SKM-1 treated with dmso at 0.1 percent for 144 hours (cell line): ENCODE data around the gene DERL2.

ENCODE experiments used
- DNase-seq: peaks from one replicate; lab custom pipeline; 2025; ENCODE audit not compliant: unreplicated experiment; lab: John Stamatoyannopoulos, UW

The DERL2 gene

DNA sequence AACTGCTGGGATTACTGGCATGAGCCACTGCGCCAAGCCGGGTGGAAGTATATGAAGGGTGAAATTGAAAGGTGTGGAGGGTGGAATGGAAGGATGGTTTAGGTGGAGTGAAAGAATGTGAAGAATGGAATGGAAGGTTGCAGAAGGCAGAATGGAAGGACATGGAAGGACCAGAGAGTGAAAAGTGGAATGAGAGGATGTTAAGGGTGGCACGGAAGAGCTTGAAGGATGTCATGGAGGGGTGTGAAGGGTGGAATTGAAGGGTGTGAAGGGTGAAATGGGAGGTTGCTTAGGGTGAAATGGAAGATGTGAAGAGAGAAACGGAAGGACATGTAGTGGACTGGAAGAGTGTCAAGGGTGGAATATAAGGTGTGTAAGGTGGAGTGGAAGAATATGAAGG, 16.6 kb upstream of the DERL2 start:
- no peak for DNase-seq

DNA sequence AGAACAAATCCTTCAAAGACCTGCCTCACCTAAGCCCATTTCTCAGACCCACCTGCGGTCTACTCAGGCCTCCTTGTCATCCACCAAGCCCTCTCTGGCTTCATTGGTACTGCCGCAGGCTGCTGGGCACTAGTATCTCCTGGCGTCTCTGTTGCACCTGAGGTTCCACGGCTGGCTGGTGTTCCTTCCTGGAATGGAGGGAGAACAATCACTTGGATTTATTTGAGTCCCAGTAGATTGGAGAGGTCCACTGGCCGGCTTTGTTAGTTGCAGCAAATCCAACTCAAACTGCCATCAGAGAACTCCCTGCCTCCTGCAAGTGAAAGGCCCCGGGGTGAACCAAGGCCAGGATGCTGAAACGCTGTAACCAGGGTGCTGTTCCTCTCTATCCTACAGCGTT, 15.7 kb upstream of the DERL2 start:
- no peak for DNase-seq

DNA sequence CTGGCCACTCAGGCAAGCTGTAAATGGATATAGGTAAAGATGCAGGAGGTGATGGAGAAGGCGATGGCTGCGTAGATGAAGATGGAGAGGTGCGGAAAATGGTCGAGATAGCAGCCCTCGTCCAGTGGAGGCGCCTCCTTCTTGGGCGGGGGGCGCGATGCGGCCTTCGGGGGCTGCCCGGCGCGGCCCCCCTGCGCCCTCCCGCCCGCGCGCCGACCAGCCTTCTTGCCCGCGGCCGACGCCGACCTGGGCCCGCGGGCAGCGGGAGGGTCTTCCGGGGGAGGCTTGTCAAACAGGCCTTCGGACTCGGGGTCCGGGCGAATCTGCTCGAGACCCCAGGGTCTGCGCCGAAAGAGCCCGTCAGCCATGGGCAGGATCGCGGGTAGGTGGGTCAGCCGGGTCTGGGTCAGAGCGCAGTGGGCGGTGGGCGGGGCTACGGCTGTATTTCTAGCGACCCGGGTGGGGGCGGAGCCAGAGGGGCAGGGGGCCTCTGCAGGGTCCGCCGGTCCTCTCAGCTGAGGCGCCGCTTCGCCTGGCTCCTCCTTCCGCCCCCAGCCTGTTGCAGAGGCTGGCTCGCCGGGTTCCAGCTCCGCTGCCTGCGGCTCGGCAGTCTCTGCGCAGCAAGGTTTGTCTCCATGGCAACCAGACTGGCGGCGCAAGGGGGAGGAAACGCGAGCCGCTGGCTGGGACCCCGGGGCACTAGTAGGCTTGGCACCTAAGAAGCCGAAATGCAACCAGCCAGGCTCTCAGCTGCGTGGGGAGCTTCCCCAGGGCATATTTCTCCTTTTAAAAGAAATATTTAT, 14.8 kb upstream of the DERL2 start:
- DNase-seq = no peak

DNA sequence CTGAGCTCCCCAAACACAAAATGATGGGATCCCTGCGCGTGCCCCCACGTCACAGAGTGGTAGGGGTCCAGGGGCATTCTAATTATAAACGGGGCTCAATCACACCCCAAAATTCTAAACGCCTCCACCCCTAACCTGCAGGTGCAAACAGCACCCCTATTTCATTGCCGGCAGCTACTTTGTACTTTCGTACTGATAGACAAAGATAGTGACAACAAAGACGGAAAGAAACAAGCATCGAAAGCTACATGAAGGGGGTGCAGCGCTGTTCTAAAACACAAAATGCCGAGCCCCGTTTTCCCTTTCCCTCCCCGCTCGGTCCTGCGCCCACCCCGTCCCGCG, 14.2 kb upstream of the DERL2 start:
- DNase-seq = no peak

DNA sequence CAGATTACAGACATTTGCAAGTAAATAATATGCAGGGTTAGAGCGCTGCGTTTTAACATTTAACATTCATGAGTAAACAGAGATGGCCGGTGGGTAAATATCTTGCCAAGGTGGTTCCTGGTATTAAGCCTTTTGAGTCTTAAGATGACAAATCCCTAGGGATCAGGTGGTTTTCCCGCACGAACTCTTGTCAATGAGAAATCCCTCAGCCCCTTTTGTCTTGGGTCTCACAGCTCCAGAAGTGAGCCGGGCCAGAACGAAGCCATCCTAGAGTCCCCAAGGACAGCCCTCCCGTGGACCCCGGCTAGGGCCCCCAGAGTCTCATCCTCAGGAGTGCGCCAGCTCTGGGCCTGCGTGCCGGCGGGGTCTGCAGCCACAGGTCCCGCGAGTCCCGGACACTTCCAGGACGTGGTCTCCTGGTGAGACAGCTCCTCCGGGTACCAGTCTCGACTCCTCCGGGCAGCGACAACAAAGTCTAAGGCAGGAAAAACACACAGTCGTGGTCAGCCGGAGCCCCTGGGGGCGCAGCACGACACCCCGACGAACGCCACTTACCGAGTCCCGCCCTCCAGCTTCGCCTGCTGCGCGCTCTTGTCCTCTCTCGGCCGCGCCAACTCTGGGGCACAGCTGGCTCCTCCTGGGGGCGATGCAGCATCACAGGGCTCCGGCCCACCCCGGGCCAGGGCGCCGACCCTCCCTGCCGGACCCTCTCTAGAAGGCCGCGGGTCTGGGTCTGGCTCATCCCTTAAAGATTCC, 13.7 kb upstream of the DERL2 start:
- no peak for DNase-seq

DNA sequence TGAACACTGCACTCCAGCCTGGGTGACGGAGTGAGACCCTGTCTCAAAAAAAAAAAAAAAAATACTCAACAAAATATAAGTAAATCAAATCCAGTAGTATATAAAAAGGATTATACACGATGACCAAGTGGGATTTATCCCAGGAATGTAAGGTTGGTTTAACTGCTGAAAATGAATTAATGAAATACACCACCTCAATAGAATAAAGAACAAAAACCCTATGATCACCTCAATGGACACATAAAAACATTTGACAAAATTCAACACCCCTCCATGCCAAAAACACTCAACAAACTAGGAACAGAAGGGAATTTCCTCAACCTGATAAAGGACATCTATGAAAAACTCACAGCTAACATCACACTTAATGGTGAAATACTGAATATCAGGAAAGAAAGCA, 7.0 kb upstream of the DERL2 start:
- DNase-seq = no peak

DNA sequence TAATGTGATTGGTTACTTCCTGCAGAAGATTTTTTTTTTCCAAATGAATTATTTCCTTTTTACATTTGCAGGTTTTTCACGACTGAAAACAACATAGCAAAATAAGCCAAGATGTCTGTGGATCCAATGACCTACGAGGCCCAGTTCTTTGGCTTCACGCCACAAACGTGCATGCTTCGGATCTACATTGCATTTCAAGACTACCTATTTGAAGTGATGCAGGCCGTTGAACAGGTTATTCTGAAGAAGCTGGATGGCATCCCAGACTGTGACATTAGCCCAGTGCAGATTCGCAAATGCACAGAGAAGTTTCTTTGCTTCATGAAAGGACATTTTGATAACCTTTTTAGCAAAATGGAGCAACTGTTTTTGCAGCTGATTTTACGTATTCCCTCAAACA, 2.8 kb upstream of the DERL2 start:
- no peak for DNase-seq

DNA sequence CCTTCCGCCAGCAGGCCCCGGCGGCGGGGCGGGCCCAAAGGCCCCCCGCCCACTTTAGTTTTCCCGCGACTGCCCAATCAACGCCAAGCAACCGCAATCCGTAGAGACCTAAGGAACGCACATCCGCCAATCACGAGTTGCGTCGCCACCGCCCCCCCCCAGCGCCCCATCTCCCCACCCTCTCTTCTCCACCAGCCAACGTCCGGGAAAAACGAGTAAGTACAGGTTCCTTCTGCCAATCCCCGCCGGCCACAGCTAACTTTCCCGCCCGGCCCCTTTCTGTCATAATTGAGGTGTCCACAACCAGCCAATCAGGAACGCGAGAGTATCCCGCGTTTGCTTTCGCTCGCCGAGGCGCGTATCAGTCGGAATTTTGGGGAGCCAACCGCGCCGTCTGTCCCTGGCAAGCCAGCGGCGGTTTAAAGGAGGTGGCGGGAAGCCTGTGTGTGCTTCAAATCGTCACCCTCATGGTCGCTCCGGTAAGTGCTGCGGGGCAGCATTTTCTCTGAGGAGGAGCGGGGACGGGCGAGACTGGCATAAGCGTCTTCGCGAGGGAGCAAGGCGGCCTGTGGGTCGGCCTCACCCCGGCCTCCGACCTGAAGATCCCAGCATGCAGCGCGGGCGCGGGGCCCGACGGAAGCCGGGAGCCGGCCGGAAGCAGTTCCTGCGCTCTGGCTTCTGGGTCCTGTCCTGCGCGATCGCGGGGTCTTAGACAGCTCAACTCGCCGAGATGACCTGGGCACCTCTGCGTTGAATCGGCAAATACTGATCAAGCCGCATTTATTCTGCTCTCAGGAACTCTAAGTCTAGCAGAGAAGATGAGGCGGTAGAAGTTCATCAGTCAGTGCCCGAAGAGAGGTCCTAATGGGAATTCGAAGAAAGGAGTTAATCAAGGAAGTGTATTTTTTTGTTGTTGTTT, 487 bp upstream of the DERL2 start, which contains the start of gene MIS12:
MIS12 (plus strand) TSS at position 361 of the 919 bp plus-strand sequence. CDS start 2,297 bp downstream, outside the sequence.
- peak; percentile 90 for DNase-seq

DNA sequence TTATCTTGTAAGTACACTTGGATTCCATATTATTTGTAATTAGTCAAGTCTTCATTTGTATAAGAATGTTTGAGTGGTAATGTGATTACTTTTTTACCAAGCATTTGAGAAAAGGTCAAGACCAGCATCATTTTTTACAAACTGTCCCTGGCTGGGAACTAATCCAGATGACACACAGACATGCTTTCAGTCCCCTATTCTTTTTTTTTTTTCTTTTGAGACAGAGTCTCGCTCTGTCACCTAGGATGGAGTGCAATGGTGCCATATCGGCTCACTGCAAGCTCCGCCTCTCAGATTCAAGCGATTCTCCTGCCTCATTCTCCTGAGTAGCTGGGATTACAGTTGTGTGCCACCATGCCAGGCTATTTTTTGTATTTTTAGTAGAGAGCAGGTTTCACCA, 4.5 kb downstream of the DERL2 start:
- DNase-seq = no peak

DNA sequence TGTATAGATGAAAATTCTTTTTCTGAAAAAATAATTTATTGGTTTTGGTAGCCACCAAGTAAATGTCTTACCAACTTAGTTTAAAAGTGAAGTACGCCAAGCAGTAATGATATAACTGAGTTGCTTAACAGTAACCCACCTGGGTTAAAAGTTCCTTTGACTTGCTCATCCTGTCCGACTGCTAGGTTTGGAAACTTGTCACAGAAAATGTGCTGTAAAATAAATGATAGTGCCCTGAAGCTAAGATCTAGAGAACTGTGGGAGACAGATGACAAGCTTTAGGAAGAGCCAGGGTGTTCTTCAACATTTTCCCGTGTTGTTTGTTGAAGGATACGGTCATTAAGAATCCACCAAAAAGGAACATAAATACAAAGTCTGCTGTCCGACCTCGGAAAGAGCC, 5.0 kb downstream of the DERL2 start:
- no peak for DNase-seq

DNA sequence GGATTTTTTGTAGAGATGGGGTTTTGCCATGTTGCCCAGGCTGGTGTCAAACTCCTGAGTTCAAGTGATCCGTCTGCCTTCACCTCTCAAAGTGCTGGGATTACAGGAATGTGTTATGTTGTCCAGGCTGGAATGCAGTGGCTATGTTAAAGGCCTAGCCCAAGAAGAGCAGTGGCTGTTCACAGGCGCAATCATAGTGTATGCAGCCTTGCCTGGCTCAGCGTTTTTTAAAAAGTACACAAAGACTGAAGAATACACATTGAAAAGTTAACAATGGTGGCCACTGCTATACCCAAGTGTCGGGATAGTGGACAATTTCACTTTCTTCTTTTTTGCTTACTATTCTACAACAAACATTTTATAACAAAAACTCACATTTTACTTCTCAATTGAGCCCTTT, 7.0 kb downstream of the DERL2 start:
- no peak for DNase-seq

DNA sequence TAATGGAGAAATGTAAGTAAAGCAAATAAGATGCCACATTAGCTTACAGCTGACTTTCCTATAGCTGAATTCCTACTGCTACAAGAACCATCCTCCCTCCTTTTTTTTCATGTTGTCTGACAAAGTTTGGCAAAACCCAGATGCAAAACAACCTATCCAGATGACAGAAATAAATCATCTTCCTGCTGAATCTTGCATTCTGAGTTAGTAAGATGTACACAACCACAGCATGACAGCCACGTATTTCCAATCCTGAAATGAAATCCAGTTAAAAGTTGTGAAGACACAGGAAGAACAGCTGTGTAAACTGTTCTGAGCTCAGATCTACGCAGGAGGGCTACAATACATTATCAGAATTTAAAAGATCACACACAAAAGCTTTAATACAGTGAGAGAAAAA, 12.1 kb downstream of the DERL2 start:
- no peak for DNase-seq

DNA sequence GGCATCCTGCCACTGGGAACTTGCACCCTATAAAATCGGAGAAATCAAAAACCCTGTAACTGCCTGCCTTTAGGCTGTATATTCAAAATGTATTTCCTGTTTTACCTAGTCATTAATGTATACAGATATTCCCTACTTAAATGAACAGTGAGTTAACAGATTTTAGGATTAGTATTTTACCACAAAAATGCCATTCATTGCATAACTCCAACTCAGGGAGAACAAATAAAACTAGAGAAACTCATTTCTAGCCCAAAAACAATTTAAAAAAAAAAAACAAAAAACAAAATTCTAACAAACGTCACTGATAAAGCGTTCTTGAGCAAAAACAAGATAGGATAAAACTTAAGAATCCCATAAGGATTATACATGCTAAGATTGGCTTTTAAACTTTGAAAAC, 13.5 kb downstream of the DERL2 start:
- DNase-seq = no peak

DNA sequence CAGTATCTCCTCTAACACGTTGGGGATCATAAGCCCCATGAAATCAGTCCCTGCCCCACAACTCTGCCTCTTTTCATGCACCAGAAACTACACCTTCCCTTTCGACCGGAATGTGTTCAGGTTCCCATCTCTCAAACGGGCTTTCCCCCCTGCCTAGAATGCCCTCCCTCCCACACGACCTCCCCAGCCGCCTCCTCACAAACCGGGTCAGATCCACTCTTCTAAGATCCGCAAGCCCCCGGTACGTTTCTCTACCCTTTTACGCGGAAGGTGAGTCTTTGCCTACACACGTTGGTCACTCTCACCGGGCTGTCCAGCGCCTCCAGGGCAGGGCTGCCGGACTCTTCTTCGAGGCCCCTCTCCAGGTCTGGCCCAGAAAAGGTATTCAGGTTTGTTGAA, 17.9 kb downstream of the DERL2 start:
- DNase-seq = no peak

DNA sequence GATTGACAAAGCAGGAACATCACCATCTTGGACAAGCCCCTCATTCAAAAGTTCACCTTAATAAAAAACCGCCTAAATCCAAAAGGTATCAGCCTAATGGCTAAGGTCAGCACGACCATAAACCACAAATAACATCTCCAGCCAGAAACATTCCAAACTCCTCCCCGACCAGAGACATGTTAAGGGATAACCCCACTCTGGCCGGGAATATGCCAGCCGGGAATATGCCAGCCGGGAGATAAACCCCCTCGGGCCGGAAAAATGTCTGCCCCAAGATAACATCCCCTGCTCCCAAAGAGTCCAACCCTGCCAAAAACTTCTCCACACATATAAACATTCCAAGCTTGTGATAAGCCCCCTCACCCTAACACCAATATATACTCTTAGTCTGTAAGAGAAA, 18.6 kb downstream of the DERL2 start:
- no peak for DNase-seq

DNA sequence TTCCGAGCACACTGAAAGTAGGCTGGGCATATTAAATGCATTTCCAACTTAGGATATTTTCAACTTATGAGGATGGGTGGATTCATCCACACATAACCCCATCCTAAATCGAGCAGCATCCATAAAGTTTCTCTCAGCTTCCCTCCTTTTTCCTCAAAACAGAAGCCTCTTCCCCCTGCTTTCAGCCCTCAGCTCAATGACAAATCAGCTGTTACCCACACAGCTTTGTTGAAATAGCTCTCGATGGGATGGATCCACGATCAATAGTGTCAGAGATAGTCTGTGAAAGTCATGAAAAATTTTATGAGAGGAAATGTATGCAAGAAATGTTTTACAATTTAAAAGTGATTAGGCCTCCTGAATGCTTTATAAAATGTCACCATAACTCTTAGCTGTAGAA, 19.7 kb downstream of the DERL2 start:
- DNase-seq = no peak

DNA sequence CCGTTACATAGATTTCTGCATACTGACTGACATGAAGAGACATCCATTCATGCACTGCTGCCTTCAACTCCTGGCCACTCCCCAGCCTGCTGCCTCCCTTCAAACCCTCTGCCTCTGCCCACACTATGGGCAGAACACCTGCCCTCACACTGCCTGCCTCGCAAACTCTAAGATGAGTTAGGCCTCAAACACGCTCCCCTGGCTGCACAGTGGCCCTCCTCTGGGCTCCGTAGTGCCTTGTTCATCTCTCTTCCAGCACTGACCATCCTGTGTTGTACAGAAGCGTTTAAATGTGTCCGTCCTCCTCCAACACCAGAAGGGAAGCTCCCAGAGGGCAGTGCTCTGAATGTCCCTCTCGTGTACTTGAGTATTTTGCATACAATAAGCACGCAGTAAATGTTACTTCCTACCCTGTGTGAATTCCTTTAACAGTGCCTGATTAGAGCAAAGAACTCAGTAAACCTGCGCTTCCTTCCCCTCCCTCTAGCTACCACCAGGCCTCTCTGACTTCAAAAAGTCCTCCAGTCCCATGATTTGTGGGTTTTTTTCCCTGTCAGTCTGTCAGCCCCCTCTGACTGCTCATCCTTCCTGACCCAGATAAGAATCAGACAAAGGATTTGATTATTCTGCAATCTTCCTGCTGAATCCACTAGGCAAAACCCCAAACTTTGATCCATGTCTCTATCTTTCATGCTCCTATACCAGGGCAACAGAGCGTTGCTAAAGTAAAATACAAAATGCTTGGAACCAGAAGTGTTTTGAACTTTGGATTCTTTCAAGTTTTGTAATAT, 21.1 kb downstream of the DERL2 start:
- no peak for DNase-seq

DNA sequence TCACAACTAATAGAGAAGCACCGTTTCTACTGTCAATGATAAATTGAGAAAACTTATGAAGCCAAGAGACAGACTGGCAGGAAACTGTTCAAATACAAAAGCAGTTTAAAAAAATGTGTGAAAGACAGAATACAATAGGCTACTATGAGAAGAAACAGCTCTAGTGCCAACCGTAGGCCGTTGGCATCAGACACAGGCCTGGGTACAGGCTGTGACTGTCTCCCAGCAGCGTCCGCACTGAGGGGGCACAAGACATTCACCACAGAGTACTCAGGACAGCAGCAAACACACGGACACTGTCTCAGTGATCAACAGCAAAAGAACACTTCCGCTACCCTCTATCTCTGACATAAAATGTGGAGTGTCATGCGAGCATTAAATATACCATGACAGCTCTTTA, 39.2 kb downstream of the DERL2 start:
- DNase-seq = no peak

DNA sequence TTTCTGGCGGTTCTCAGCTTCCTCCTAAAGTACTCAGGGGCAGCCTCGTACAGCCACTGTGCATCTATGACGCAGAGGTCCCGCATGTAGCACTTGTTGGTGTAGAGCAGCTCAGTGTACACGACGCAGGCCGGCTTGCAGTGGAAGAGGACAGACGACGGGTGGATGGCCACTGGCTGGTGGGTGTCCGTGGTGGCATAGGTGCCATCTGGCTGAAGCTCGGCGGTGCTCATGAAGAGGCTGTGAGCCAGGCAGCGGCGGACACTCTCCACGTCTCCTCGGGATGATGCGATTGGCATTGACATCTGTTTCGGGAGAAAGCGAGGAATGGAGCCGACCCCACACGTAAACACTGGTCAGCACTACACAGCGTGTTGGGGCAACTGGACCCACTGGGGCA, 41.8 kb downstream of the DERL2 start:
- no peak for DNase-seq

DNA sequence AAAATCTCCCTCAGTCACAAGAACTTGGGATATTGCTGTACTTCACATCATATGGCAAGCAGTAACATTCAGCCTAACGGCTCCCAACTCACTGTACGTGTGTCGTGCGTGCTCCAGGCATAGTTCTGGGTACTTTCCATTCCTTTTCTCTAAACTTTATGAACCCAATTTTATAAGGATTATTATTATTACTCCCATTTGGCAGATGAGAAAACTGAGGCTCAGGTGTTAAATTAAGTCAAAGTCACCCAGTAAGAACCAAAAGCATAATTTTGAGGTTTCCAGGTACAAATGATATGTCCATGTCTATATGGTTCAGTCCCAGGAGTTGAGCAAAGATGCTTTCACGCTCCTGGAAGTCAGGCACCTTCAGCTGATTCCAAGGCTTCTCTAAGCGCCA, 42.2 kb downstream of the DERL2 start:
- no peak for DNase-seq

DNA sequence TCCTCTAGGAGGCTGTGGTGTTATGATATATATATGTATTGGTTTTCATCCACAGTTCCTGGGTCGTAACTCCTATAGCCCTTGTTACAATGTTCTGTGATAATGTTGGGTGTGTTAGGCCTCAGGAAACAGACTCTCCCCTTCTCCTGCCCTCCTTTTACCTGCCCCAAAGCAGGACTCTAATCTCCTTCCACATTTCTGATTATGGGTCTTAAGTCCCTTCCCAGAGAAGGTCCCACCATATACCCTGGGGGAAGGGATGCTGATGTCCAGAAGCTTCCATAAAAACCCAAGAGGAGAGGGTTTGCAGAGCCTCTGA, 46.6 kb downstream of the DERL2 start:
- DNase-seq = no peak
